Epithelial cell of esophagus (primary cell): Measurements from ENCODE around the gene SPAG9.

Experiments used
- DNase-seq: peaks from one replicate; pipeline ENCODE4 v3.0.0; 2010; ENCODE audit warnings: low read depth
- H3K4me3 ChIP-seq: 2 replicates; pipeline ENCODE4 v1.5.1; 2011; ENCODE audit warnings: mild to moderate bottlenecking, low read length, control low read depth
- CTCF ChIP-seq: IDR thresholded peaks from 2 replicates; pipeline ENCODE4 v1.5.1; 2011; ENCODE audit warnings: low read depth, mild to moderate bottlenecking, low read length, control low read depth, inconsistent platforms; ENCODE audit not compliant: insufficient read depth; ENCODE audit errors: missing control alignments

Gene SPAG9

GRCh38 chr17:50934161-50934560 lies 186.5 kb downstream of the SPAG9 start:
- H3K4me3 ChIP-seq, result no peak overlapping the region
- no peak for DNase-seq
- TF ChIP-seq CTCF, result no peak

GRCh38 chr17:50931144-50931908 lies 189.3 kb downstream of the SPAG9 start:
- peak; percentile 76 for DNase-seq
- TF ChIP-seq CTCF, result no peak

GRCh38 chr17:50928646-50929045 lies 192.0 kb downstream of the SPAG9 start:
- DNase-seq, result peak; percentile 32
- TF ChIP-seq CTCF, result no peak
- no peak overlapping the region for H3K4me3 ChIP-seq

More at GRCh38 chr17:50931144-50931908, 189.3 kb downstream of the SPAG9 start:
- no peak overlapping the region for H3K4me3 ChIP-seq

- TF ChIP-seq CTCF, result no peak
- DNase-seq, result no peak
- no peak overlapping the region for H3K4me3 ChIP-seq
These were observed 193.4 kb downstream of the SPAG9 start for GRCh38 chr17:50927287-50927686.

- TF ChIP-seq CTCF, result no peak
- H3K4me3 ChIP-seq, result no peak overlapping the region
- no peak for DNase-seq
These were observed 194.1 kb downstream of the SPAG9 start for GRCh38 chr17:50926523-50926922.

- no peak overlapping the region for H3K4me3 ChIP-seq
- DNase-seq, result peak; percentile 50
- TF ChIP-seq CTCF, result no peak
These were observed 195.3 kb downstream of the SPAG9 start for GRCh38 chr17:50925296-50925891.
